Ishikawa (cell line): ENCODE data around the gene UBIAD1.

ENCODE experiments used
- EP300 ChIP-seq: IDR thresholded peaks from 2 replicates; pipeline ENCODE4 v1.6.1; 2012; ENCODE audit warnings: borderline replicate concordance
- MAX ChIP-seq: IDR thresholded peaks from 2 replicates; pipeline ENCODE4 v1.6.1; 2012
- REST ChIP-seq: IDR thresholded peaks from 2 replicates; pipeline ENCODE4 v1.6.1; 2012; ENCODE audit warnings: low read depth, mild to moderate bottlenecking
- TAF1 ChIP-seq: IDR thresholded peaks from 2 replicates; pipeline ENCODE4 v1.6.1; 2012; ENCODE audit warnings: low read depth, mild to moderate bottlenecking
- TEAD4 ChIP-seq: IDR thresholded peaks from 2 replicates; pipeline ENCODE4 v1.6.1; 2012

DNA sequence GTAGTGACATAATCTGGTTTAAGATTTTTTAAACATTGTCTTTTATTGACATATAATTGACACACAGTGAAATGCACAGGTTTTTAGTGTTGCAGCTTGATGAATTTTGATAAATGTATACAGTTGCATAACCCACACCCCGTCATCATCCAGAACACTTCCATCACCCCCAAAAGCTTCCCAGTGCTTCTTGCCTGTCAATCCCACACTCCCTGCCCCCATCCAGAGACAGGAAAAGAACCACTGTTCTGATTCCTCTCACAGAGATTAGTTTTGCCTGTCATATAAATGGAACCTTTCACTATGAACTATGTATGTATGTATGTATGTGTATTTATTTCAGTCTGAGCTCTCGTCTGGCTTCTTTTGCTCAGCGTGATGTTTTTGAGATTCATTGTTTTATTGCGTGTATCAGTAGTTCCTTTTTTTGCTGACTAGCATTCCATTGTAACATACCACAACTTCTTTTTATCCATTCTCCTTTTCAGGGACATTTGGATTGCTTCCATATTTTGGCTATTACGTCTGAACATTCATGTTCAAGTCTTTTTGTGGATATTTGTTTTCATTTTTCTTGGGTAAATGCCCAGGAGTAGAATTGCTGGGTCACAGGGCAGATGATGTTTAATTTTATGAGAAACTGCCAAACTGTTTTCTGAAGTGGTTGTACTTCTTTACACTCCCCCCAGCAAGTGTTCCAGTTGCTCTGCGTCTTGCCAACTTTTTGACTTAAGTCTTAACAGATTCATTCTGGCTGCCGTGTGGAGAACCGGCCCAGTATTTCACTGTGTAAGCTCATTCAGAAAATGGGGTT, 8.7 kb downstream of the UBIAD1 start:
- no peak for TF ChIP-seq MAX
- TF ChIP-seq REST, result no peak
- TF ChIP-seq TEAD4, result no peak
- TF ChIP-seq EP300, result no peak
- TF ChIP-seq TAF1, result no peak
